GM19238 (cell line): ENCODE measurements around the gene SDK1.
"Not testable (repeated sequence)": the region's sequence is repeated elsewhere in the genome, so short reads cannot be mapped to it uniquely, and the experiment has no call there.

Source experiments
- DNase-seq: peaks from one replicate; pipeline ENCODE4 v3.0.0; 2011; ENCODE audit warnings: low spot score; ENCODE audit not compliant: insufficient read length

SDK1 gene

GRCh38 chr7:3721422-3721821 is 420.4 kb downstream of the SDK1 start:
- DNase-seq = no peak

- DNase-seq = no peak
Measured at GRCh38 chr7:3722396-3722922, 421.4 kb downstream of the SDK1 start.

DNA sequence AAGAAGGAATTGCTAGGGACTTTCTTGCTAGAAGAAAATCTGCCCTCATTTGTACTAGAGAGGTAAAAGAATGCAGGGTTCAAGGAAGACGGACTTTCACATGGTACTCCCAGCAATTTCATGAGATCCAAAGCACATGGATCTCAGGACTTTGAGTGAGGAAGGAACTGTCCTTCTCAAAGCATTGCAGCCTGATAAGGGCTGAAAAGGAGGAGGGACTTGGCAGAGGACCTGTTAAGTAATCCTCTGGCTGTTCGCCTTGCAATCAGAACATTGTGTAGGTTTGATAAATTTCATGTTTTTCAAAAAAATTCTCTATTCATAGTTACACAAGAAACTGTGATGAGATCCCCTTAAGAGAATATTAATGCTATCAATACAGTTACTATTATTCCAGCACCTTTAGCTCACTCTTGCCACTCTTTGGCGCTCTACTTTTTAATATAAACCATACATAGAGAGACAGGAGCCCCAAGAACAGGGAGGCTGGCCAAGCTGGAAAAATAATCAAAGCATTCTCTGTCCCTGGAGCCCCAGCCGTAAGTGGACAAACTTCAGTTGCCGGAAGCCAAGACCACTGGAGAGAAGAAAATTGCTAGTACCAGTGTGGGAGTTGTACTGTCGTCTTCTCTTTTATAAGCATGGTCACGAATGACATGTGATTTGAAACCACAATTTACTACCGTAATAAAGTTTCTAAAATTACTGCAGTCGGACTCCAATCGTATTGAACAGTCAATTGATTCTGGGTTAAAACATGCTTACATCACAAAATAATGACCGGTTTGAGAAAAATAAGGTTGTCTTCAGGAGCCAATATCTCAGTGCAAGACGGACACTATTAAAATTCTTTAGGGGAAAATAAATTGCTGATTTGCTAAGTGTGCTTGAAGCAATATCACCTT is 424.4 kb downstream of the SDK1 start:
- no peak for DNase-seq

GRCh38 chr7:3730276-3730675 is 429.2 kb downstream of the SDK1 start:
- DNase-seq = no peak

- no peak for DNase-seq
Measured at GRCh38 chr7:3732395-3733005, 431.4 kb downstream of the SDK1 start.

GRCh38 chr7:3733541-3734140 is 432.6 kb downstream of the SDK1 start:
- no peak for DNase-seq

DNA sequence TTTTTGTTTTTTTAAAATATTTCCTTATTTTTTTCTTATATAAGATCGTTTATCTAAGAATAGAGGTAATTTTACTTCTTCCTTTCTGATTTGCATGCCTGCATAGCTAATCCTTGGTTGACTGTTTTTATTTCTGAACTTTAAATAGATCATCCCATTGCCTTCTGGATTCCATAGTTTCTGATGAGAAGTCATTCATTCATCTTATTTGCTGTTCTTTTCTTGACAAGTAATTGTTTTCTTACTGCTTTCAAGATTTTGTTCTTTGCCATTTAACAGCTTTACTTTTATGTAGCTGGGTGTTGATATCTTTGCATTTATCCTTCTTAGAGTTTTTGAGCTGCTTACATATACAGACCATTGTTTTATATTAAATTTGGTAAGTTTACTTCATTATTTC is 437.9 kb downstream of the SDK1 start:
- no peak for DNase-seq

DNA sequence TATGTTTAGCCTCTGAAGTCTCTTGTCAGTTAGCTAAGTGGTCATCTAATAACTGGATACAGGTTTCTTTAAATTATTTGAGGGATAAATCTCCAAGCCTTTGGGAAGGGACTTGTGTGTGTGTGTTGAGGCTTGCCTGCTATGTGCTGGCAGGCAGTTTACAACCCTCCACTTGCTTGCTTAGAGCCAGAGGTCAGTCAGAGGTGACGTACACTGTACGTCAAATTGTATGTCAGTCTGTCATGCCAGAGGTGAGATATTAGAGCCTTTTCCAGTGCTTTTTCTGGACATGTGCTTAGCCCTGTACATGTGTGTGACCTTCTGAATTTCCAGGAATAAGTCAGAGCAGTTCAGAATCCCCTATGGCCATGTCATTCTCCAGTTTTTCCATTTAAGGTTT is 438.9 kb downstream of the SDK1 start:
- no peak for DNase-seq

GRCh38 chr7:3747467-3747866 is 446.4 kb downstream of the SDK1 start:
- no peak for DNase-seq

DNA sequence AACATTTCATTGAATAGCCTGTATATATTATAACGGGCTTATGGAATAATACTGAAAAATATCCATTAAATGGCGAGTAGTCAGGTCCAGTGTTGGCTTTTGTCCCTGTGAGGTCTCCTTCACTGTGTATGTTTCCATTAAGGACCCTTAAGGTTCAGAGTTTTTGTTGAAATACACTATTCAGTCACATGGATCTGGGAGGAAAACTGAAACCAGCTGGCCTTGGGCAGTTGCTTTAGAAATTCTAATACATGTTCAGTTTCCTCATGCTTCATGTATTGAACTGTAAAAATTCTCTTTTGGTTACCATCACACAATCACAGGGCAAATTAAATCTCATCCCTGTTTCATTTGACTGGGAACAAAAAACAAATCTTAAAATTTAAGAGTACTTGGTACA is 447.3 kb downstream of the SDK1 start:
- DNase-seq = no peak

- no peak for DNase-seq
Measured at GRCh38 chr7:3753868-3754267, 452.8 kb downstream of the SDK1 start.

- no peak for DNase-seq
Measured at GRCh38 chr7:3754493-3755341, 453.7 kb downstream of the SDK1 start.

- DNase-seq = not testable (repeated sequence)
Measured at GRCh38 chr7:3755778-3756453, 454.9 kb downstream of the SDK1 start.

GRCh38 chr7:3757059-3757458 is 456.0 kb downstream of the SDK1 start:
- DNase-seq = no peak

GRCh38 chr7:3760651-3761050 is 459.6 kb downstream of the SDK1 start:
- DNase-seq = no peak

DNA sequence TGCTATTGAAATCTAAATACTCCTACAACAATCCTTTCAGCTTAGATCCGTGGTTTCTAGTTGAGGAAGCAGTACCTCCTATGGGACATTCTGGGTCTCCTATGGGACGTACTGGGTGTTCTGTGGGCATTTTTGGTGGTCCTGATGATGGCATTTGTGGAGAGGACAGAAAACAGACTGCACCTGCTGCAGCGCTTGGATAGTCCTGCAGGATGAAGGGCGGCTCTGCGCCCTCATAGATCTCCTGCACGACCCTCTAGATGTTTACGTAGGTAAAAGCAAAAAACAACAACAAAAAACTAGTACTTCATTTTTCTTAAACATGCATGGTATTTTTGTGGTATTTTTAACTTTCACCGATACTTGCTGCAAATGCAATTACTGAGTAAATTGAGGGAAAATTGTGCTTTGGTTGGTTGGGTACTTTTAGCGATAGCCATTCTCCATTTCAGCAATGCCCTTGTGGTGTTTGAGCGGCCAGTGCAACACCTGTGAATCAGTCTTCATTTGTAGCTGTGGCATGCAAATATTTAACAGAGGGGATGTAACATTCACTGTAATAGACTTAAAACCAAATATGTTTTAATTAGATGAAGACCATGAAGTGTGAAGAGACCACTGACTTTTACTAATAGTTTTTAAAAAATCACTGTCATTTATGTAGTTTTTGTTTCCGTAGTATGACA is 461.2 kb downstream of the SDK1 start:
- DNase-seq = no peak

DNA sequence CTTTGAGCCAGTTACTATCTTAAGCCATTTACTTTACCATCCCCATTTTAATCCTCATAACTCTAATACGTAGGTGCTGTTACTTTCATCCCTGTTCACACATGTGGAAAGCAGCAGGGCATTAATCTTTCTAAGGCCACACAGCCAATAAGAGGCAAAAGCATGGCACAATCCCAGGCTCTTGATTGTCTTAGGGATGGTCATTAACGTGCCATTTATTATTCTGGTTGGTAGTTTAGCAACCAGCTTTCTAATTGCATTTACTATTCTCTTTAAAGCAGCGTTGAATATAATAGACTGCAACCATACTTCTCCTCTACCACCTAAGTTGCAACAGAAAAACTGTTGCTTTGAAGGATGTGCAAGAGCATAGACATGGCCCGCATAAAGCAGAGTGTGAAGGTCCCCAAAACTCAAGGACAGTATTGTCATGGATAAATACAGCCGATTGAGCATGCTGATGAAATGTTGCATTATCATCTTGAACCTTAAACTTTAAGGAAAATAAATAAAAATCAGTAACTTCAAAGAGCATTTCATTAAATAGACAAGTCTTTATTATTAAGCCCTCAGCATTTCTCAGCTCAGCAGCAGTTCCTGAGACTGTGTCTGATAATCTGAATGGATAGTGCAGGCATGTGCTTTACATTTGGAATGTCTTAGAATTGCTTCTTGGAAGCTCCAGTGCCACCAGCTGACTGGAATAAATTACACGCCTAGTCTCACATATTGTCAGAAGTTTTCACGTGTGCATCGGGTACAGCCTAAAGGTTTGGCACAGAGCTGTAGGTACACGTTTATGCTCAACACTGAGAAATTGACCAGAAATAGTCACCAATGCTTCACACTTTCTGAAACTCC is 467.1 kb downstream of the SDK1 start:
- DNase-seq = no peak

DNA sequence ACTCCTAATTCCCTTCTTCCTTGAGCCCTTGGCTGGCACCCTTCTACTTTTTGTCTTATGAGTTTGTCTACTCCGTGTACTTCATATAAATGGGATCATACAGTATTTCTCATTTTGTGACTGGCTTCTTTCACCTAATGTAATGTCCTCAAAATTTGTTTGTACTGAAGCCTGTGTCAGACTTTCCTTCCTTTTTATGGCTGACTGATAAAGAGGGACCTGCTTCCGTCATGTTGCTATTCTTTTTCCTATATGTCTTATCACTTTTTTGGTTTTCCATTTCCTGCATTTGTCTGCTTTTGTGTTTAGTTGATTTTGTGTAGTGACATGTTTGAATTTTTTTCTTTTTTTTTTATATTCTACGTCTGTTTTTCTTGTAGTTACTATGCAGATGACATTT is 470.9 kb downstream of the SDK1 start:
- DNase-seq = no peak

DNA sequence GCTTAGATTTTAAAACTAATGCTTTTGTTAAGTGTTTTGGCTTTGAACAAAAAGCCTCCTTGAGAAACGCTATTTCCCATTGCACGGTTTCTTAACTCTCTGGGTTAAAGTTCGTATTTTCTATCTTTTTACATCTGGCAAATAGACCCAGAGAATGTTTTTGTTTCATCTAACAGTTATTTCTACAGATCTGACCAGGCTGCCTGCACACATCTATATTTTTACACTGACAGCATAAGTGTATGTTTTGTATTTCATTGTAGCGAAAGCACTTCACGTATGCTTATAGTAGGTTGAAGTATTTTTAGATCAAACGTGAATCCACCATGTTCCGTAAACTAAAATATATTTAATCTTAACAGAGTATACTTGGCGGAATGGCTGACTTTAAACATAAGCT is 477.3 kb downstream of the SDK1 start:
- no peak for DNase-seq
